ENCODE results near the gene NAPEPLD.

DNA sequence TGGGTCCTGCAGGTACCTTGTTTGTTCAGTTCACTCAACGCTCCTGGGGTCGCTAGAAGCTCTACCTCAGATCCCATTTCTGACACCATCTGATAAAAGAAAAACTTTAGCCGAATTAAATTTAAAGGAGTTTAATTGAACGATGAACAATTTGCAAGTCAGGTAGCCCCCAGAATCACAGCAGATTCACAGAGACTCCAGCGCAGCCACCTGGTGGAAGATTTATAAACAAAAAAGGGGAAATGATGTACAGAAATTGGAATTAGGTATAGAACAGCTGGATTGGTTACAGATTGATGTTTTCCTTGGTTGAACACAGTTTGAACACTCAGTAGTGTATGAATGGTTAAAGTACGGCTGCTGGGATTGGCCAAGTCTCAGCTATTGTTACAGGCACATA, 97.4 kb downstream of the NAPEPLD start:
- TF ChIP-seq, protein P1, sequence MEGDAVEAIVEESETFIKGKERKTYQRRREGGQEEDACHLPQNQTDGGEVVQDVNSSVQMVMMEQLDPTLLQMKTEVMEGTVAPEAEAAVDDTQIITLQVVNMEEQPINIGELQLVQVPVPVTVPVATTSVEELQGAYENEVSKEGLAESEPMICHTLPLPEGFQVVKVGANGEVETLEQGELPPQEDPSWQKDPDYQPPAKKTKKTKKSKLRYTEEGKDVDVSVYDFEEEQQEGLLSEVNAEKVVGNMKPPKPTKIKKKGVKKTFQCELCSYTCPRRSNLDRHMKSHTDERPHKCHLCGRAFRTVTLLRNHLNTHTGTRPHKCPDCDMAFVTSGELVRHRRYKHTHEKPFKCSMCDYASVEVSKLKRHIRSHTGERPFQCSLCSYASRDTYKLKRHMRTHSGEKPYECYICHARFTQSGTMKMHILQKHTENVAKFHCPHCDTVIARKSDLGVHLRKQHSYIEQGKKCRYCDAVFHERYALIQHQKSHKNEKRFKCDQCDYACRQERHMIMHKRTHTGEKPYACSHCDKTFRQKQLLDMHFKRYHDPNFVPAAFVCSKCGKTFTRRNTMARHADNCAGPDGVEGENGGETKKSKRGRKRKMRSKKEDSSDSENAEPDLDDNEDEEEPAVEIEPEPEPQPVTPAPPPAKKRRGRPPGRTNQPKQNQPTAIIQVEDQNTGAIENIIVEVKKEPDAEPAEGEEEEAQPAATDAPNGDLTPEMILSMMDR (conservative IDR thresholded peaks at IDR 0.05) = peak; percentile 14; the same call in 1 of the 2 replicates
- TF ChIP-seq ZFX (IDR thresholded peaks at IDR 0.05) = no peak
